GM23338 (cell line): ENCODE data around the gene GPR101. TPM values are rescaled to one million over a fixed set of nuclear protein-coding genes. Genes with fewer than 3 reads are reported as not detected.

Experiments used
- ATAC-seq: fragments of 200-7000 bp; cut with Tn5 transposase; 3 replicates; pipeline ENCODE4 v1.9.1; 2020
- DNase-seq: peaks from one replicate; pipeline ENCODE4 v3.0.0-alpha.2; 2015; ENCODE audit warnings: low spot score
- H2AFZ ChIP-seq: fragments of 200-600 bp; sonication (generic); 2 replicates; pipeline ENCODE4 v1.8.0; 2016; ENCODE audit warnings: antibody characterized with exemption, mild to moderate bottlenecking, moderate library complexity
- H3F3A ChIP-seq: fragments of 200-600 bp; sonication (generic); replicated peaks from 2 replicates; pipeline ENCODE4 v1.8.0; 2017; ENCODE audit warnings: antibody characterized with exemption, mixed run types, low read depth
- H3K27ac ChIP-seq: fragments of 200-600 bp; sonication (generic); 2 replicates; pipeline ENCODE4 v1.6.1; 2016; ENCODE audit warnings: low read depth
- H3K27me3 ChIP-seq: fragments of 200-600 bp; sonication (generic); 2 replicates; pipeline ENCODE4 v1.8.0; 2016; ENCODE audit warnings: mild to moderate bottlenecking, mixed run types, moderate library complexity; ENCODE audit not compliant: insufficient read depth
- H3K36me3 ChIP-seq: fragments of 200-600 bp; sonication (generic); 2 replicates; pipeline ENCODE4 v1.8.0; 2016; ENCODE audit warnings: mild to moderate bottlenecking; ENCODE audit not compliant: insufficient read depth
- H3K4me1 ChIP-seq: fragments of 200-600 bp; sonication (generic); 2 replicates; pipeline ENCODE4 v1.8.0; 2016; ENCODE audit warnings: mild to moderate bottlenecking, moderate library complexity; ENCODE audit not compliant: insufficient read depth
- H3K4me2 ChIP-seq: fragments of 200-600 bp; sonication (generic); 2 replicates; pipeline ENCODE4 v1.7.1; 2017; ENCODE audit warnings: mixed run types
- H3K4me3 ChIP-seq: fragments of 200-600 bp; sonication (generic); 2 replicates; pipeline ENCODE4 v1.6.1; 2016; ENCODE audit warnings: mixed run types
- H3K79me2 ChIP-seq: fragments of 200-600 bp; sonication (generic); replicated peaks from 2 replicates; pipeline ENCODE4 v1.8.0; 2017; ENCODE audit warnings: mild to moderate bottlenecking; ENCODE audit not compliant: insufficient read depth
- H3K9me2 ChIP-seq: fragments of 200-600 bp; sonication (generic); 2 replicates; pipeline ENCODE4 v1.8.0; 2017; ENCODE audit not compliant: insufficient read depth
- H4K20me1 ChIP-seq: fragments of 200-600 bp; sonication (generic); replicated peaks from 2 replicates; pipeline ENCODE4 v1.8.0; 2017; ENCODE audit warnings: mild to moderate bottlenecking; ENCODE audit not compliant: insufficient read depth
- H3K27ac Mint-ChIP-seq: 2 replicates; pipeline ENCODE4 v1.8.0; 2020; ENCODE audit warnings: inconsistent platforms, mild to moderate bottlenecking, moderate library complexity, mixed read lengths
- H3K27me3 Mint-ChIP-seq: 3 replicates; pipeline ENCODE4 v1.8.0; 2022; ENCODE audit warnings: low read depth, mild to moderate bottlenecking, moderate library complexity, mixed read lengths, inconsistent platforms; ENCODE audit not compliant: insufficient read depth, poor library complexity
- H3K36me3 Mint-ChIP-seq: 3 replicates; pipeline ENCODE4 v1.8.0; 2021; ENCODE audit warnings: low read depth, mild to moderate bottlenecking, inconsistent platforms, moderate library complexity, mixed read lengths
- H3K4me1 Mint-ChIP-seq: 3 replicates; pipeline ENCODE4 v1.8.0; 2020; ENCODE audit warnings: mild to moderate bottlenecking, inconsistent platforms, mixed read lengths
- H3K4me3 Mint-ChIP-seq: 3 replicates; pipeline ENCODE4 v1.8.0; 2021; ENCODE audit warnings: moderate library complexity, mild to moderate bottlenecking, inconsistent platforms, mixed read lengths
- H3K9me3 Mint-ChIP-seq: 3 replicates; pipeline ENCODE4 v1.8.0; 2020; ENCODE audit warnings: moderate library complexity, mild to moderate bottlenecking, inconsistent platforms, mixed read lengths
- CREB1 ChIP-seq: fragments of 250-450 bp; sonication (Bioruptor Pico); IDR thresholded peaks from 2 replicates; pipeline ENCODE4 v1.5.0; 2020; ENCODE audit warnings: low read depth, mild to moderate bottlenecking, moderate library complexity
- EZH2 ChIP-seq: fragments of 200-600 bp; sonication (generic); IDR thresholded peaks from one replicate; pipeline ENCODE4 v1.8.0; 2017; ENCODE audit warnings: antibody characterized with exemption, mild to moderate bottlenecking, low read depth; ENCODE audit not compliant: unreplicated experiment
- EZH2phosphoT487 ChIP-seq: fragments of 200-600 bp; sonication (generic); IDR thresholded peaks from one replicate; pipeline ENCODE4 v1.8.1; 2018; ENCODE audit warnings: antibody characterized with exemption; ENCODE audit not compliant: unreplicated experiment
- JUNB ChIP-seq: IDR thresholded peaks from one replicate; pipeline ENCODE4 v1.6.1; 2016; ENCODE audit warnings: antibody characterized with exemption; ENCODE audit not compliant: unreplicated experiment
- NANOG ChIP-seq: IDR thresholded peaks from 2 replicates; pipeline ENCODE4 v1.6.1; 2016; ENCODE audit warnings: antibody characterized with exemption, borderline replicate concordance
- POLR2AphosphoS5 ChIP-seq: IDR thresholded peaks from 2 replicates; pipeline ENCODE4 v1.6.1; 2016; ENCODE audit warnings: antibody characterized with exemption, low read depth
- STAT1 ChIP-seq: IDR thresholded peaks from one replicate; pipeline ENCODE4 v1.6.1; 2016; ENCODE audit warnings: antibody characterized with exemption; ENCODE audit not compliant: unreplicated experiment
- ZNF114 ChIP-seq: fragments of 250-450 bp; sonication (Bioruptor Pico); IDR thresholded peaks from 2 replicates; pipeline ENCODE4 v1.5.0; 2020; ENCODE audit warnings: mild to moderate bottlenecking, moderate library complexity
- ZNF331 ChIP-seq: fragments of 250-450 bp; sonication (Bioruptor Pico); IDR thresholded peaks from 2 replicates; pipeline ENCODE4 v1.5.0; 2020; ENCODE audit warnings: low read depth, mild to moderate bottlenecking, moderate library complexity
- polyA plus RNA-seq: library from polyadenylated mRNA; unstranded; fragments of >200 nt; fragmentation: Nextera tagmentation; extraction: Ambion mirVana; gene quantifications from 2 replicates; pipeline ENCODE4 v1.2.1, GENCODE V29; 2016
- total RNA-seq: library from RNA; depleted of rRNA; stranded (reverse); fragments of >200 nt; shearing (Covaris generic); gene quantifications from 2 replicates; pipeline ENCODE4 v1.2.3, GENCODE V29; 2014
- TF ChIP-seq, protein P1 (sequence below): IDR thresholded peaks from 2 replicates; pipeline ENCODE4 v1.6.1; 2016; ENCODE audit warnings: antibody characterized with exemption
- TF ChIP-seq, protein P2 (sequence below): IDR thresholded peaks from one replicate; pipeline ENCODE4 v1.6.1; 2018; ENCODE audit warnings: antibody characterized with exemption; ENCODE audit not compliant: unreplicated experiment
- TF ChIP-seq, protein P3 (sequence below), 2 experiments: fragments of 200-600 bp in 1 of 2; sonication (generic) in 1 of 2; conservative IDR thresholded peaks; 2 replicates each; pipeline versions ENCODE4 v1.5.1 to v1.6.1; 2016 to 2017; ENCODE audit warnings: antibody characterized with exemption in 2 of 2, low read depth in 2 of 2, mild to moderate bottlenecking in 2 of 2, moderate library complexity in 1 of 2
- TF ChIP-seq, protein P4 (sequence below): fragments of 250-450 bp; sonication (Bioruptor Pico); IDR thresholded peaks from 2 replicates; pipeline ENCODE4 v1.5.0; 2020; ENCODE audit warnings: mild to moderate bottlenecking, moderate library complexity

Gene GPR101
- total and polyA plus RNA-seq, 2 experiments from 2014 or later, result not detected

DNA sequence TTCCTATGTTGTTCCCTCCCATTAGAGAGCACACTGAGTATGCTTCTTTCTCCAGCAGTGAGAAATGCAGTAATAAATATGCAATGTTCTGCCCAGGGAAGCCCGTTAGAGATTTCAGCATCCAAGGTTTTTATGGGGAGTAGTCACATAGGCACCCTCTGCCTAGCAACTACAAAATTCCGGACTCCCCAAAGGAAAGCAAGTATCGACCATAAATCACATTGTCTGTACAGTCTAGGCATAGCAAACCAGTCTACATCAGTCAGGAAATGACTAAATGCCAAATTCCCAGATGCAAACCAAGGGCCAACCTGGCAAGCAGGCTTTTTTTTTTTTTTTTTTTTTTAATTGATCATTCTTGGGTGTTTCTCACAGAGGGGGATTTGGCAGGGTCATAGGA, 34.8 kb downstream of the GPR101 start:
- Histone ChIP-seq H4K20me1 (no peaks in the 10 kb centered on the region), H3K4me2 (no peak overlapping the region), H3K27ac (no peak overlapping the region), H2AFZ (no peak overlapping the region), H3K9me2 (no peaks in the 10 kb centered on the region), H3F3A (no peaks in the 10 kb centered on the region), H3K27me3 (no peaks in the 10 kb centered on the region), H3K4me1 (no peaks in the 10 kb centered on the region), H3K36me3 (no peaks in the 10 kb centered on the region), H3K79me2 (no peaks in the 10 kb centered on the region), H3K4me3 (no peak overlapping the region)
- H3K4me1 Mint-ChIP-seq, result no peaks in the 10 kb centered on the region
- TF ChIP-seq EZH2, result no peak
- no peak for TF ChIP-seq ZNF114 (CRISPR knock-in tag)
- no peak for TF ChIP-seq EZH2phosphoT487
- no peak for TF ChIP-seq JUNB
- TF ChIP-seq CREB1 (CRISPR knock-in tag), result no peak
- no peak for TF ChIP-seq STAT1
- TF ChIP-seq ZNF331 (CRISPR knock-in tag), result no peak
- no peak for TF ChIP-seq POLR2AphosphoS5
- TF ChIP-seq, protein P1, sequence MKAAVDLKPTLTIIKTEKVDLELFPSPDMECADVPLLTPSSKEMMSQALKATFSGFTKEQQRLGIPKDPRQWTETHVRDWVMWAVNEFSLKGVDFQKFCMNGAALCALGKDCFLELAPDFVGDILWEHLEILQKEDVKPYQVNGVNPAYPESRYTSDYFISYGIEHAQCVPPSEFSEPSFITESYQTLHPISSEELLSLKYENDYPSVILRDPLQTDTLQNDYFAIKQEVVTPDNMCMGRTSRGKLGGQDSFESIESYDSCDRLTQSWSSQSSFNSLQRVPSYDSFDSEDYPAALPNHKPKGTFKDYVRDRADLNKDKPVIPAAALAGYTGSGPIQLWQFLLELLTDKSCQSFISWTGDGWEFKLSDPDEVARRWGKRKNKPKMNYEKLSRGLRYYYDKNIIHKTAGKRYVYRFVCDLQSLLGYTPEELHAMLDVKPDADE, result no peak
- TF ChIP-seq, protein P2, sequence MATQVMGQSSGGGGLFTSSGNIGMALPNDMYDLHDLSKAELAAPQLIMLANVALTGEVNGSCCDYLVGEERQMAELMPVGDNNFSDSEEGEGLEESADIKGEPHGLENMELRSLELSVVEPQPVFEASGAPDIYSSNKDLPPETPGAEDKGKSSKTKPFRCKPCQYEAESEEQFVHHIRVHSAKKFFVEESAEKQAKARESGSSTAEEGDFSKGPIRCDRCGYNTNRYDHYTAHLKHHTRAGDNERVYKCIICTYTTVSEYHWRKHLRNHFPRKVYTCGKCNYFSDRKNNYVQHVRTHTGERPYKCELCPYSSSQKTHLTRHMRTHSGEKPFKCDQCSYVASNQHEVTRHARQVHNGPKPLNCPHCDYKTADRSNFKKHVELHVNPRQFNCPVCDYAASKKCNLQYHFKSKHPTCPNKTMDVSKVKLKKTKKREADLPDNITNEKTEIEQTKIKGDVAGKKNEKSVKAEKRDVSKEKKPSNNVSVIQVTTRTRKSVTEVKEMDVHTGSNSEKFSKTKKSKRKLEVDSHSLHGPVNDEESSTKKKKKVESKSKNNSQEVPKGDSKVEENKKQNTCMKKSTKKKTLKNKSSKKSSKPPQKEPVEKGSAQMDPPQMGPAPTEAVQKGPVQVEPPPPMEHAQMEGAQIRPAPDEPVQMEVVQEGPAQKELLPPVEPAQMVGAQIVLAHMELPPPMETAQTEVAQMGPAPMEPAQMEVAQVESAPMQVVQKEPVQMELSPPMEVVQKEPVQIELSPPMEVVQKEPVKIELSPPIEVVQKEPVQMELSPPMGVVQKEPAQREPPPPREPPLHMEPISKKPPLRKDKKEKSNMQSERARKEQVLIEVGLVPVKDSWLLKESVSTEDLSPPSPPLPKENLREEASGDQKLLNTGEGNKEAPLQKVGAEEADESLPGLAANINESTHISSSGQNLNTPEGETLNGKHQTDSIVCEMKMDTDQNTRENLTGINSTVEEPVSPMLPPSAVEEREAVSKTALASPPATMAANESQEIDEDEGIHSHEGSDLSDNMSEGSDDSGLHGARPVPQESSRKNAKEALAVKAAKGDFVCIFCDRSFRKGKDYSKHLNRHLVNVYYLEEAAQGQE, result no peak
- TF ChIP-seq NANOG, result no peak
- TF ChIP-seq, protein P3, sequence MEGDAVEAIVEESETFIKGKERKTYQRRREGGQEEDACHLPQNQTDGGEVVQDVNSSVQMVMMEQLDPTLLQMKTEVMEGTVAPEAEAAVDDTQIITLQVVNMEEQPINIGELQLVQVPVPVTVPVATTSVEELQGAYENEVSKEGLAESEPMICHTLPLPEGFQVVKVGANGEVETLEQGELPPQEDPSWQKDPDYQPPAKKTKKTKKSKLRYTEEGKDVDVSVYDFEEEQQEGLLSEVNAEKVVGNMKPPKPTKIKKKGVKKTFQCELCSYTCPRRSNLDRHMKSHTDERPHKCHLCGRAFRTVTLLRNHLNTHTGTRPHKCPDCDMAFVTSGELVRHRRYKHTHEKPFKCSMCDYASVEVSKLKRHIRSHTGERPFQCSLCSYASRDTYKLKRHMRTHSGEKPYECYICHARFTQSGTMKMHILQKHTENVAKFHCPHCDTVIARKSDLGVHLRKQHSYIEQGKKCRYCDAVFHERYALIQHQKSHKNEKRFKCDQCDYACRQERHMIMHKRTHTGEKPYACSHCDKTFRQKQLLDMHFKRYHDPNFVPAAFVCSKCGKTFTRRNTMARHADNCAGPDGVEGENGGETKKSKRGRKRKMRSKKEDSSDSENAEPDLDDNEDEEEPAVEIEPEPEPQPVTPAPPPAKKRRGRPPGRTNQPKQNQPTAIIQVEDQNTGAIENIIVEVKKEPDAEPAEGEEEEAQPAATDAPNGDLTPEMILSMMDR (conservative IDR thresholded peaks at IDR 0.05; ENCODE audit: low read depth in 2 of 2), result no peak
- TF ChIP-seq, protein P4, sequence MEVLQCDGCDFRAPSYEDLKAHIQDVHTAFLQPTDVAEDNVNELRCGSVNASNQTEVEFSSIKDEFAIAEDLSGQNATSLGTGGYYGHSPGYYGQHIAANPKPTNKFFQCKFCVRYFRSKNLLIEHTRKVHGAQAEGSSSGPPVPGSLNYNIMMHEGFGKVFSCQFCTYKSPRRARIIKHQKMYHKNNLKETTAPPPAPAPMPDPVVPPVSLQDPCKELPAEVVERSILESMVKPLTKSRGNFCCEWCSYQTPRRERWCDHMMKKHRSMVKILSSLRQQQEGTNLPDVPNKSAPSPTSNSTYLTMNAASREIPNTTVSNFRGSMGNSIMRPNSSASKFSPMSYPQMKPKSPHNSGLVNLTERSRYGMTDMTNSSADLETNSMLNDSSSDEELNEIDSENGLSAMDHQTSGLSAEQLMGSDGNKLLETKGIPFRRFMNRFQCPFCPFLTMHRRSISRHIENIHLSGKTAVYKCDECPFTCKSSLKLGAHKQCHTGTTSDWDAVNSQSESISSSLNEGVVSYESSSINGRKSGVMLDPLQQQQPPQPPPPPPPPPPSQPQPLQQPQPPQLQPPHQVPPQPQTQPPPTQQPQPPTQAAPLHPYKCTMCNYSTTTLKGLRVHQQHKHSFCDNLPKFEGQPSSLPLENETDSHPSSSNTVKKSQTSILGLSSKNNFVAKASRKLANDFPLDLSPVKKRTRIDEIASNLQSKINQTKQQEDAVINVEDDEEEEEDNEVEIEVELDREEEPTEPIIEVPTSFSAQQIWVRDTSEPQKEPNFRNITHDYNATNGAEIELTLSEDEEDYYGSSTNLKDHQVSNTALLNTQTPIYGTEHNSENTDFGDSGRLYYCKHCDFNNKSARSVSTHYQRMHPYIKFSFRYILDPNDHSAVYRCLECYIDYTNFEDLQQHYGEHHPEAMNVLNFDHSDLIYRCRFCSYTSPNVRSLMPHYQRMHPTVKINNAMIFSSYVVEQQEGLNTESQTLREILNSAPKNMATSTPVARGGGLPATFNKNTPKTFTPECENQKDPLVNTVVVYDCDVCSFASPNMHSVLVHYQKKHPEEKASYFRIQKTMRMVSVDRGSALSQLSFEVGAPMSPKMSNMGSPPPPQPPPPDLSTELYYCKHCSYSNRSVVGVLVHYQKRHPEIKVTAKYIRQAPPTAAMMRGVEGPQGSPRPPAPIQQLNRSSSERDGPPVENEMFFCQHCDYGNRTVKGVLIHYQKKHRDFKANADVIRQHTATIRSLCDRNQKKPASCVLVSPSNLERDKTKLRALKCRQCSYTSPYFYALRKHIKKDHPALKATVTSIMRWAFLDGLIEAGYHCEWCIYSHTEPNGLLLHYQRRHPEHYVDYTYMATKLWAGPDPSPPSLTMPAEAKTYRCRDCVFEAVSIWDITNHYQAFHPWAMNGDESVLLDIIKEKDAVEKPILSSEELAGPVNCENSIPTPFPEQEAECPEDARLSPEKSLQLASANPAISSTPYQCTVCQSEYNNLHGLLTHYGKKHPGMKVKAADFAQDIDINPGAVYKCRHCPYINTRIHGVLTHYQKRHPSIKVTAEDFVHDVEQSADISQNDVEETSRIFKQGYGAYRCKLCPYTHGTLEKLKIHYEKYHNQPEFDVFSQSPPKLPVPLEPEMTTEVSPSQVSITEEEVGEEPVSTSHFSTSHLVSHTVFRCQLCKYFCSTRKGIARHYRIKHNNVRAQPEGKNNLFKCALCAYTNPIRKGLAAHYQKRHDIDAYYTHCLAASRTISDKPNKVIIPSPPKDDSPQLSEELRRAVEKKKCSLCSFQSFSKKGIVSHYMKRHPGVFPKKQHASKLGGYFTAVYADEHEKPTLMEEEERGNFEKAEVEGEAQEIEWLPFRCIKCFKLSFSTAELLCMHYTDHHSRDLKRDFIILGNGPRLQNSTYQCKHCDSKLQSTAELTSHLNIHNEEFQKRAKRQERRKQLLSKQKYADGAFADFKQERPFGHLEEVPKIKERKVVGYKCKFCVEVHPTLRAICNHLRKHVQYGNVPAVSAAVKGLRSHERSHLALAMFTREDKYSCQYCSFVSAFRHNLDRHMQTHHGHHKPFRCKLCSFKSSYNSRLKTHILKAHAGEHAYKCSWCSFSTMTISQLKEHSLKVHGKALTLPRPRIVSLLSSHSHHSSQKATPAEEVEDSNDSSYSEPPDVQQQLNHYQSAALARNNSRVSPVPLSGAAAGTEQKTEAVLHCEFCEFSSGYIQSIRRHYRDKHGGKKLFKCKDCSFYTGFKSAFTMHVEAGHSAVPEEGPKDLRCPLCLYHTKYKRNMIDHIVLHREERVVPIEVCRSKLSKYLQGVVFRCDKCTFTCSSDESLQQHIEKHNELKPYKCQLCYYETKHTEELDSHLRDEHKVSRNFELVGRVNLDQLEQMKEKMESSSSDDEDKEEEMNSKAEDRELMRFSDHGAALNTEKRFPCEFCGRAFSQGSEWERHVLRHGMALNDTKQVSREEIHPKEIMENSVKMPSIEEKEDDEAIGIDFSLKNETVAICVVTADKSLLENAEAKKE (CRISPR knock-in tag), result no peak
- H3K27me3 Mint-ChIP-seq, result peaks cover 2% of the 10 kb centered on the region
- peaks cover 7% of the 10 kb centered on the region; the same call in 2 of the 3 replicates for H3K9me3 Mint-ChIP-seq
- peaks cover 10% of the 10 kb centered on the region; the same call in 1 of the 3 replicates for H3K36me3 Mint-ChIP-seq
- H3K4me3 Mint-ChIP-seq, result no peak overlapping the region
- ATAC-seq (no peak), DNase-seq (no peak)
- H3K27ac Mint-ChIP-seq, result no peak overlapping the region
